Measurements from ENCODE around the gene HLCS.

Gene HLCS

GRCh38 chr21:36883532-36884486 lies 82.7 kb downstream of the HLCS start:
- DNase-seq (ENCODE audit: low read depth, low spot score), result no peak

- DNase-seq (ENCODE audit: low read depth, low spot score), result no peak
These were observed 83.7 kb downstream of the HLCS start for GRCh38 chr21:36882776-36883175.

- DNase-seq (ENCODE audit: low read depth, low spot score), result no peak
These were observed 85.2 kb downstream of the HLCS start for GRCh38 chr21:36881228-36881627.

- no peak for DNase-seq (ENCODE audit: low read depth, low spot score)
These were observed 86.6 kb downstream of the HLCS start for GRCh38 chr21:36879827-36880226.

GRCh38 chr21:36877741-36878140 lies 88.7 kb downstream of the HLCS start:
- no peak for DNase-seq (ENCODE audit: low read depth, low spot score)

- no peak for DNase-seq (ENCODE audit: low read depth, low spot score)
These were observed 91.8 kb downstream of the HLCS start for GRCh38 chr21:36874665-36875064.

- DNase-seq (ENCODE audit: low read depth, low spot score), result no peak
These were observed 93.0 kb downstream of the HLCS start for GRCh38 chr21:36873513-36873912.

GRCh38 chr21:36867291-36867905 lies 99.1 kb downstream of the HLCS start:
- DNase-seq (ENCODE audit: low read depth, low spot score), result no peak

GRCh38 chr21:36866419-36866818 lies 100.0 kb downstream of the HLCS start:
- no peak for DNase-seq (ENCODE audit: low read depth, low spot score)

- no peak for DNase-seq (ENCODE audit: low read depth, low spot score)
These were observed 101.5 kb downstream of the HLCS start for GRCh38 chr21:36864974-36865373.

GRCh38 chr21:36863260-36863659 lies 103.2 kb downstream of the HLCS start:
- no peak for DNase-seq (ENCODE audit: low read depth, low spot score)

- no peak for DNase-seq (ENCODE audit: low read depth, low spot score)
These were observed 104.7 kb downstream of the HLCS start for GRCh38 chr21:36861595-36862323.

GRCh38 chr21:36860736-36861594 lies 105.5 kb downstream of the HLCS start:
- no peak for DNase-seq (ENCODE audit: low read depth, low spot score)

GRCh38 chr21:36859744-36860501 lies 106.5 kb downstream of the HLCS start:
- DNase-seq (ENCODE audit: low read depth, low spot score), result no peak

GRCh38 chr21:36858320-36858957 lies 108.0 kb downstream of the HLCS start:
- DNase-seq (ENCODE audit: low read depth, low spot score), result no peak

GRCh38 chr21:36856643-36857042 lies 109.8 kb downstream of the HLCS start:
- DNase-seq (ENCODE audit: low read depth, low spot score), result no peak

- no peak for DNase-seq (ENCODE audit: low read depth, low spot score)
These were observed 112.1 kb downstream of the HLCS start for GRCh38 chr21:36854391-36854790.

- DNase-seq (ENCODE audit: low read depth, low spot score), result no peak
These were observed 113.6 kb downstream of the HLCS start for GRCh38 chr21:36852864-36853263.

GRCh38 chr21:36852293-36852692 lies 114.2 kb downstream of the HLCS start:
- DNase-seq (ENCODE audit: low read depth, low spot score), result no peak

GRCh38 chr21:36851121-36851520 lies 115.3 kb downstream of the HLCS start:
- no peak for DNase-seq (ENCODE audit: low read depth, low spot score)
